Inferior parietal cortex (tissue), 1 donor: ENCODE data around the gene TCAF1.
A peak's percentile ranks its signal among the peaks of the same experiment; 100 is the strongest.
"Not testable (repeated sequence)": the region's sequence is repeated elsewhere in the genome, so short reads cannot be mapped to it uniquely, and the experiment has no call there.

Experiments used
- DNase-seq: peaks from one replicate; pipeline ENCODE4 v3.0.0-alpha.2; 2016; ENCODE audit errors: extremely low spot score

The TCAF1 gene

GRCh38 chr7:143905509-143905908 is 3.5 kb upstream of the TCAF1 start:
- DNase-seq, result no peak

- no peak for DNase-seq
Observed at GRCh38 chr7:143902332-143902899, 440 bp upstream of the TCAF1 start.

GRCh38 chr7:143901332-143901667 is 676 bp downstream of the TCAF1 start:
- DNase-seq, result no peak

GRCh38 chr7:143900230-143900766 is 1.7 kb downstream of the TCAF1 start:
- no peak for DNase-seq

GRCh38 chr7:143898810-143899209 is 3.2 kb downstream of the TCAF1 start:
- no peak for DNase-seq

GRCh38 chr7:143896667-143897066 is 5.3 kb downstream of the TCAF1 start:
- no peak for DNase-seq

GRCh38 chr7:143892527-143893300 is 9.3 kb downstream of the TCAF1 start:
- DNase-seq, result no peak

- DNase-seq, result no peak
Observed at GRCh38 chr7:143891457-143891856, 10.5 kb downstream of the TCAF1 start.

GRCh38 chr7:143890558-143890957 is 11.4 kb downstream of the TCAF1 start:
- no peak for DNase-seq

- no peak for DNase-seq
Observed at GRCh38 chr7:143889068-143889467, 12.9 kb downstream of the TCAF1 start.

GRCh38 chr7:143886826-143887477 is 15.0 kb downstream of the TCAF1 start:
- DNase-seq, result no peak

GRCh38 chr7:143885951-143886350 is 16.0 kb downstream of the TCAF1 start:
- no peak for DNase-seq

- peak; percentile 80 for DNase-seq
Observed at GRCh38 chr7:143884969-143885559, 16.9 kb downstream of the TCAF1 start.

GRCh38 chr7:143884241-143884968 is 17.6 kb downstream of the TCAF1 start:
- peak; percentile 25 for DNase-seq

GRCh38 chr7:143882604-143883078 is 19.3 kb downstream of the TCAF1 start:
- peak; percentile 67 for DNase-seq

- DNase-seq, result peak; percentile 65
Observed at GRCh38 chr7:143882020-143882603, 19.9 kb downstream of the TCAF1 start.

- DNase-seq, result no peak
Observed at GRCh38 chr7:143878884-143879283, 23.1 kb downstream of the TCAF1 start.

GRCh38 chr7:143877098-143877497 is 24.9 kb downstream of the TCAF1 start:
- no peak for DNase-seq

GRCh38 chr7:143876218-143876617 is 25.8 kb downstream of the TCAF1 start:
- DNase-seq, result no peak

- not testable (repeated sequence) for DNase-seq
Observed at GRCh38 chr7:143873242-143873641, 28.7 kb downstream of the TCAF1 start.

GRCh38 chr7:143871534-143871933 is 30.4 kb downstream of the TCAF1 start:
- not testable (repeated sequence) for DNase-seq
